Measurements from ENCODE around the gene PKN2. TPM values are rescaled to one million over a fixed set of nuclear protein-coding genes. Genes with fewer than 3 reads are reported as not detected.

PKN2 gene
- total RNA-seq, 4 donors from 2014 or later, result 30.9 to 47.8 (median 38.4) TPM

- WGBS, 2 donors (ENCODE audit: low coverage in 1 of 2), result 48 to 100% methylated on average over 1 to 6 of the region's 6 CpGs
- no peak for ATAC-seq
- H3K27ac ChIP-seq, result no peak overlapping the region
- H3K9me3 ChIP-seq, result no peaks in the 10 kb centered on the region
- peaks cover 0 to 11% (median 0%) of the 10 kb centered on the region in 3 donors for H3K4me1 ChIP-seq
- no peaks in the 10 kb centered on the region for H3K27me3 ChIP-seq
- no peak overlapping the region for H3K4me3 ChIP-seq
- H3K36me3 ChIP-seq, result no peaks in the 10 kb centered on the region
- no peak for TF ChIP-seq POLR2AphosphoS5 (IDR thresholded peaks at IDR 0.05)
- no peak for TF ChIP-seq POLR2A (IDR thresholded peaks at IDR 0.05)
- TF ChIP-seq CTCF (IDR thresholded peaks at IDR 0.05), result no peak
- no peak for TF ChIP-seq EP300 (IDR thresholded peaks at IDR 0.05)
Measured at GRCh38 chr1:88742531-88742930, 58.5 kb downstream of the PKN2 start.

DNA sequence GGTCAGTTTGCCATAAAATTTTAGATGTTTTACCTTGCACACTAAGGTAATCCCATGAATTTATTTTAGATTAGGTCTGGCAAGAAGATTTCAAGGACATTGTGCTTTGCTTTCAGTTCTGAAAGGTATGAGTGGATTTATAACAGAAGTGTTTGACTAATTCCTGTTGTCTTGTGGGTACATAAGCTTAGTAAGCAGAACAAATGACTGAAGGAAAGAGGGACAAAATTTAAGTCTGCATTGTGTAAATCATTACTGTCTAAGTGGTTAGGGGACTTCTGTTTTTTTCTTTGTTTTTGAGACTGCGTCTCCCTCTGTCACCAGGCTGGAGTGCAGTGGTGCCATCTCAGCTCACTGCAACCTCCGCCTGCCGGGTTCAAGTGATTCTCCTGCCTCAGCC lies 60.1 kb downstream of the PKN2 start:
- Histone ChIP-seq H3K27ac (no peak overlapping the region), H3K27me3 (no peaks in the 10 kb centered on the region), H3K9me3 (no peaks in the 10 kb centered on the region), H3K4me1 (peaks cover 0 to 11% (median 0%) of the 10 kb centered on the region in 3 donors), H3K36me3 (no peaks in the 10 kb centered on the region), H3K4me3 (no peak overlapping the region)
- WGBS, 2 donors (ENCODE audit: low coverage in 1 of 2), result 96 to 100% methylated on average over 2 to 3 of the region's 3 CpGs
- no peak for ATAC-seq
- no peak for TF ChIP-seq POLR2AphosphoS5 (IDR thresholded peaks at IDR 0.05)
- no peak for TF ChIP-seq CTCF (IDR thresholded peaks at IDR 0.05)

GRCh38 chr1:88746916-88747315 lies 62.8 kb downstream of the PKN2 start:
- Histone ChIP-seq H3K9me3 (no peaks in the 10 kb centered on the region), H3K27me3 (no peaks in the 10 kb centered on the region), H3K27ac (no peak overlapping the region), H3K36me3 (no peaks in the 10 kb centered on the region), H3K4me1 (peaks cover 0 to 5% (median 0%) of the 10 kb centered on the region in 3 donors), H3K4me3 (no peak overlapping the region)
- ATAC-seq, result no peak
- TF ChIP-seq CTCF (IDR thresholded peaks at IDR 0.05), result no peak
- TF ChIP-seq EP300 (IDR thresholded peaks at IDR 0.05), result no peak
- TF ChIP-seq POLR2A (IDR thresholded peaks at IDR 0.05), result no peak
- TF ChIP-seq POLR2AphosphoS5 (IDR thresholded peaks at IDR 0.05), result no peak
- 85 to 89% methylated on average over 2 of the region's 2 CpGs for WGBS, 2 donors (ENCODE audit: low coverage in 1 of 2)

DNA sequence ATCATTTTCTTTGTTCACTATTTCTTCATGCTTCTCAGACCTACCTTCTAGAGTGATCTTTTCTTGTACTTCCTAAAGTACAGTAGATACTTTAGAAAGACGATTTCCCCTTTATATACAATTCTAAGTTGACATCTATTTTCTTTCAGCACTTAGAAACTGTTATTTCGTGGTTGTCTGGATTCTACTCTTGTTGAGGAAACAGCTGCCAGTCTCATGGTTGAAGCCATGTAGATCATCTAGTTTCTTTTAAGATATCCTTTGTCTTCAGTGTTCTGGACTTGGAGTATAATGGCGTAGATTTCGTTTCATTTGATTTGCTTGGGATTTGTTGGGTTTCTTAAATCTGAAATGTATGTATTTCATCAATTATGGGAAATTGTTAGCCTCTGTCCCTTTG lies 67.6 kb downstream of the PKN2 start:
- peaks cover 0 to 7% of the 10 kb centered on the region in 2 donors for H3K36me3 ChIP-seq
- H3K4me3 ChIP-seq, result no peak overlapping the region
- no peaks in the 10 kb centered on the region for H3K27me3 ChIP-seq
- TF ChIP-seq POLR2A (IDR thresholded peaks at IDR 0.05) (no peak), CTCF (IDR thresholded peaks at IDR 0.05) (no peak), EP300 (IDR thresholded peaks at IDR 0.05) (no peak), POLR2AphosphoS5 (IDR thresholded peaks at IDR 0.05) (no peak)
- 92 to 96% methylated on average over 4 of the region's 4 CpGs for WGBS, 2 donors (ENCODE audit: low coverage in 1 of 2)
- no peaks in the 10 kb centered on the region for H3K9me3 ChIP-seq
- H3K27ac ChIP-seq, result no peak overlapping the region
- H3K4me1 ChIP-seq, result no peaks in the 10 kb centered on the region
- no peak for ATAC-seq

DNA sequence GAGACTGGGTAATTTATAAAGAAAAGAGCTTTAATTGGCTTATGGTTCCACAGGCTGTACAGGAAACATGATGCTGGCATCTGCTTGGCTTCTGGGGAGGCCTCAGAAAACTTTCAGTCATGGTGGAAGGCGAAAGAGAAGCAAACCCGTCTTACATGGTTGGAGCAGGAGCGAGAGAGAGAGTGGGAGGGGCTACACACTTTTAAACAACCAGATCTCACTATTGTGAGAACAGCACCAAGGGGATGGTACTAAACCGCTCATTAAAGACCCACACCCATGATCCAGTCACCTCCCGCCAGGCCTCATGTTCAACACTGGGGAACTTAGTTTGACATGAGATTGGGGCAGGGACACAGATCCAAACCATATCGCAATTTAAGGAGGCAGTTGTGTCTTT lies 69.4 kb downstream of the PKN2 start:
- Histone ChIP-seq H3K27me3 (no peaks in the 10 kb centered on the region), H3K27ac (no peak overlapping the region), H3K9me3 (no peaks in the 10 kb centered on the region), H3K36me3 (peaks cover 0 to 7% of the 10 kb centered on the region in 2 donors), H3K4me3 (no peak overlapping the region), H3K4me1 (no peaks in the 10 kb centered on the region)
- 83 to 94% methylated on average over 1 to 4 of the region's 6 CpGs for WGBS, 2 donors (ENCODE audit: low coverage in 1 of 2)
- ATAC-seq, result no peak
- TF ChIP-seq POLR2AphosphoS5 (IDR thresholded peaks at IDR 0.05), result no peak
- no peak for TF ChIP-seq POLR2A (IDR thresholded peaks at IDR 0.05)
- TF ChIP-seq EP300 (IDR thresholded peaks at IDR 0.05), result no peak
- TF ChIP-seq CTCF (IDR thresholded peaks at IDR 0.05), result no peak

All from gastroesophageal sphincter (tissue), 4 donors.